Panc1 (cell line): ENCODE measurements around the gene KLF6. TPM values are rescaled to one million over a fixed set of nuclear protein-coding genes. Genes with fewer than 3 reads are reported as not detected.

Experiments
- ATAC-seq: fragments of 200-7000 bp; cut with Tn5 transposase; 2 replicates; pipeline ENCODE4 v1.9.1; 2020; ENCODE audit warnings: mild to moderate bottlenecking, moderate library complexity
- BruUV-seq: library from RNA; stranded (reverse); fragments of 400-500 nt; replicated peaks from 2 replicates; lab custom pipeline; 2021; lab: Mats Ljungman, UMichigan
- CTCF ChIA-PET: fragments of 300-600 bp; sonication (Branson Sonifier 250); formaldehyde crosslinking; loops from one replicate; lab custom pipeline; 2022; ENCODE audit warnings: antibody characterized with exemption; lab: Charles Lee
- POLR2A ChIA-PET: fragments of 300-600 bp; sonication (Branson Sonifier 250); formaldehyde crosslinking; loops from one replicate; lab custom pipeline; 2022; ENCODE audit warnings: antibody characterized with exemption; lab: Charles Lee
- DNase-seq: peaks from one replicate; pipeline ENCODE4 v3.0.0-alpha.2; 2010; ENCODE audit warnings: low read depth, low spot score
- H3K27ac ChIP-seq: 2 replicates; pipeline ENCODE4 v1.5.1; 2011; ENCODE audit warnings: mild to moderate bottlenecking, low read length, inconsistent platforms
- H3K27me3 ChIP-seq: fragments of 200-500 bp; sonication (Bioruptor generic); 2 replicates; pipeline ENCODE4 v1.6.0; 2014; ENCODE audit warnings: low read length, inconsistent platforms; ENCODE audit not compliant: control insufficient read depth, insufficient read depth
- H3K36me3 ChIP-seq: fragments of 200-500 bp; sonication (Bioruptor generic); 2 replicates; pipeline ENCODE4 v1.5.1; 2014; ENCODE audit warnings: inconsistent platforms, mild to moderate bottlenecking, low read length, moderate library complexity; ENCODE audit not compliant: control insufficient read depth, insufficient read depth
- H3K4me1 ChIP-seq: 2 replicates; pipeline ENCODE4 v1.5.1; 2011; ENCODE audit warnings: inconsistent platforms, mild to moderate bottlenecking, low read length, moderate library complexity; ENCODE audit not compliant: control insufficient read depth, insufficient read depth
- H3K4me3 ChIP-seq, 2 experiments: 2 replicates each; pipeline ENCODE4 v1.5.1; 2011 to 2012; ENCODE audit warnings: low read depth in 2 of 2, low read length in 2 of 2, mild to moderate bottlenecking in 2 of 2, inconsistent platforms in 1 of 2, moderate library complexity in 1 of 2
- H3K9me3 ChIP-seq: fragments of 200-500 bp; sonication (Bioruptor generic); 2 replicates; pipeline ENCODE4 v1.5.1; 2014; ENCODE audit warnings: low read depth, mild to moderate bottlenecking, inconsistent platforms, low read length, moderate library complexity; ENCODE audit not compliant: control insufficient read depth, insufficient read depth
- POLR2AphosphoS5 ChIP-seq: IDR thresholded peaks from 2 replicates; pipeline ENCODE4 v1.6.1; 2012; ENCODE audit warnings: mild to moderate bottlenecking, low read depth, low read length, moderate library complexity
- REST ChIP-seq, 2 experiments: IDR thresholded peaks; 2 replicates each; pipeline ENCODE4 v1.6.1; 2011 to 2012; ENCODE audit warnings: low read depth in 2 of 2, control low read depth in 1 of 2, low read length in 1 of 2, mild to moderate bottlenecking in 1 of 2, moderate library complexity in 1 of 2; ENCODE audit not compliant: insufficient read depth in 1 of 2
- SIN3A ChIP-seq: IDR thresholded peaks from 2 replicates; pipeline ENCODE4 v1.6.1; 2012; ENCODE audit warnings: low read depth, mild to moderate bottlenecking, low read length, moderate library complexity, borderline replicate concordance; ENCODE audit not compliant: insufficient read depth
- TCF7L2 ChIP-seq: IDR thresholded peaks from 2 replicates; pipeline ENCODE4 v1.6.1; 2011; ENCODE audit warnings: mild to moderate bottlenecking, low read depth, low read length, inconsistent platforms
- in situ Hi-C: cut with HindIII; loops from 2 replicates; pipeline ENCODE4 v1.10.0; 2016; ENCODE audit warnings: low sequenced_read_pairs, low pct_unique_long_range_greater_than_20kb
- intact Hi-C: fragments of 100-400 bp; cut with micrococcal nuclease; formaldehyde crosslinking; loops from one replicate; pipeline ENCODE4 v1.10.0; 2022; ENCODE audit not compliant: unreplicated experiment
- total RNA-seq: library from RNA; stranded (reverse); gene quantifications from one replicate; pipeline ENCODE4 v1.2.1, GENCODE V29; 2021; ENCODE audit not compliant: unreplicated experiment
- TF ChIP-seq, protein P1 (sequence below): fragments of 450-650 bp; IDR thresholded peaks from 2 replicates; pipeline ENCODE4 v1.5.1; 2017; ENCODE audit warnings: mild to moderate bottlenecking

Gene KLF6
- total RNA-seq, 1 experiment from 2014 or later = 177 TPM

DNA sequence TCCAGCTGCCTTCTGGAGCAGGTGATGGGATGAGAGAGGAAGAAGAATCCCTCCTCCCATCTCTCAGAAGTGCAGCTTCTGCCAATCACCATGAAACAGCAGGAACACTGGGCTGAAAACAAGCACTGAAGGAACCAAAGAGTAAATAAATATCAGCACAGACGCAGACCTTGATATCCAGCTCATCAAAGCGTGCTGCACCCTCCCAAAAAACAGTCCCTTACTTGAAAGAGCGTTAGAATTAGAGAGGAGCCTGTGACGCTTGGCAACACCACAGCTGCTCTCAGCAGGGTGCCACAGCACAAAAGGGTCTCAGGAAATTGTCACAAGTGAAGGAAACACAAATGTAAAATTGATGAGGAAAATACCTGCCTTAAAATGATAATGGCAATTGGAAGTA, 39.5 kb downstream of the KLF6 start:
- H3K27ac ChIP-seq = no peak overlapping the region
- BruUV-seq = no TSS peak
- ChIA-PET CTCF (no interaction called here), POLR2A (no interaction called here)
- TF ChIP-seq TCF7L2 = no peak
- no peak for TF ChIP-seq POLR2AphosphoS5
- TF ChIP-seq, protein P1, sequence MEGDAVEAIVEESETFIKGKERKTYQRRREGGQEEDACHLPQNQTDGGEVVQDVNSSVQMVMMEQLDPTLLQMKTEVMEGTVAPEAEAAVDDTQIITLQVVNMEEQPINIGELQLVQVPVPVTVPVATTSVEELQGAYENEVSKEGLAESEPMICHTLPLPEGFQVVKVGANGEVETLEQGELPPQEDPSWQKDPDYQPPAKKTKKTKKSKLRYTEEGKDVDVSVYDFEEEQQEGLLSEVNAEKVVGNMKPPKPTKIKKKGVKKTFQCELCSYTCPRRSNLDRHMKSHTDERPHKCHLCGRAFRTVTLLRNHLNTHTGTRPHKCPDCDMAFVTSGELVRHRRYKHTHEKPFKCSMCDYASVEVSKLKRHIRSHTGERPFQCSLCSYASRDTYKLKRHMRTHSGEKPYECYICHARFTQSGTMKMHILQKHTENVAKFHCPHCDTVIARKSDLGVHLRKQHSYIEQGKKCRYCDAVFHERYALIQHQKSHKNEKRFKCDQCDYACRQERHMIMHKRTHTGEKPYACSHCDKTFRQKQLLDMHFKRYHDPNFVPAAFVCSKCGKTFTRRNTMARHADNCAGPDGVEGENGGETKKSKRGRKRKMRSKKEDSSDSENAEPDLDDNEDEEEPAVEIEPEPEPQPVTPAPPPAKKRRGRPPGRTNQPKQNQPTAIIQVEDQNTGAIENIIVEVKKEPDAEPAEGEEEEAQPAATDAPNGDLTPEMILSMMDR = no peak
- TF ChIP-seq REST (IDR thresholded peaks at IDR 0.05; ENCODE audit: insufficient read depth in 1 of 2, low read depth in 2 of 2, low read length in 1 of 2) = no peak
- no peak for TF ChIP-seq SIN3A
- no peak for ATAC-seq
- in situ Hi-C loops = no loop called here
- no peak overlapping the region for H3K4me3 ChIP-seq
- DNase-seq = no peak
- H3K27me3 ChIP-seq = no peaks in the 10 kb centered on the region
- H3K36me3 ChIP-seq = no peaks in the 10 kb centered on the region
- H3K9me3 ChIP-seq = no peaks in the 10 kb centered on the region; the same call in 1 of the 2 replicates
- peaks cover 25% of the 10 kb centered on the region for H3K4me1 ChIP-seq
- intact Hi-C loops = no loop called here

DNA sequence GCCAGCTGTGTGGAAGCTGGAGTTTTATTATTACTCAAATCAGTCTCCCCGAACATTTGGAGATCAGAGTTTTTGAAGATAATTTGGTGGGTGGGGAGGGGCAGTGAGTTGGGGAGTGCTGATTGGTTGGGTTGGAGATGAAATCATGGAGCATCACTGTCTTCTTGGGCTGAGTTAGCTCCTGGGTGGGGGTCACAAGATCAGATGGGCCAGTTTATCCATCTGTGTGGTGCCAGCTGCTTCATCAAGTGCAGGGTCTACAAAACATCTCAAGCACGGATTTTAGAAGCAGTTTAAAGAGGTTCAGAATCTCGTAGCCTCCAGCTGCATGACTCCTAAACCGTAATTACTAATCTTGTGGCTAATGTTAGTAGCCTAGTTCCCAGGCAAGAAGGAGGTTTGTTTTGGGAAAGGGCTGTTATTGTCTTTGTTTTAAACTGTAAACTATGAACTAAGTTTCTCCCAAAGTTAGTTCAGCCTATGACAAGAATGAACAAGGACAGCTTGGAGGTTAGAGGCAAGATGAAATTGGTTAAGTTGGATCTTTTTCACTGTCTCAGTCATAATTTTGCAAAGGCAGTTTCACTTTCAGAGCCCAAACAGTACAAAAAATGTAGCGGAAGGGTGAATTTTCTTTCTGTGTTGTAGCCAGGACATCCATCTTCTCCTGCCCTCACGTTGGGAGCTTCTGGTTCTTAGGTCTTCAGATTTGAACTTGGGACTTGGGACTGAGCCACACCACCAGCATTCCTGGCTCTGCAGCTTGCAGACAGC, 43.1 kb downstream of the KLF6 start:
- H3K9me3 ChIP-seq = no peaks in the 10 kb centered on the region; the same call in 1 of the 2 replicates
- ATAC-seq (no peak), DNase-seq (no peak)
- BruUV-seq = no TSS peak
- TF ChIP-seq SIN3A (no peak), TCF7L2 (no peak), POLR2AphosphoS5 (no peak), REST (IDR thresholded peaks at IDR 0.05; ENCODE audit: insufficient read depth in 1 of 2, low read depth in 2 of 2, low read length in 1 of 2) (no peak)
- TF ChIP-seq, protein P1 = no peak
- intact Hi-C loops = no loop called here
- ChIA-PET POLR2A (no interaction called here), CTCF (no interaction called here)
- in situ Hi-C loops = no loop called here
- no peaks in the 10 kb centered on the region for H3K27me3 ChIP-seq
- no peak overlapping the region for H3K4me3 ChIP-seq
- H3K27ac ChIP-seq = peak overlapping the region; percentile 70
- no peaks in the 10 kb centered on the region for H3K36me3 ChIP-seq
- peaks cover 6% of the 10 kb centered on the region; the same call in 1 of the 2 replicates for H3K4me1 ChIP-seq
